GM18502 (cell line): Measurements from ENCODE around the gene COX8C.

Source experiments
- ATAC-seq: cut with Tn5 transposase; IDR thresholded peaks from one replicate; pipeline ENCODE4 v1.9.1; 2021; ENCODE audit warnings: mild to moderate bottlenecking; ENCODE audit not compliant: unreplicated experiment, poor library complexity

COX8C gene, protein sequence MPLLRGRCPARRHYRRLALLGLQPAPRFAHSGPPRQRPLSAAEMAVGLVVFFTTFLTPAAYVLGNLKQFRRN

DNA sequence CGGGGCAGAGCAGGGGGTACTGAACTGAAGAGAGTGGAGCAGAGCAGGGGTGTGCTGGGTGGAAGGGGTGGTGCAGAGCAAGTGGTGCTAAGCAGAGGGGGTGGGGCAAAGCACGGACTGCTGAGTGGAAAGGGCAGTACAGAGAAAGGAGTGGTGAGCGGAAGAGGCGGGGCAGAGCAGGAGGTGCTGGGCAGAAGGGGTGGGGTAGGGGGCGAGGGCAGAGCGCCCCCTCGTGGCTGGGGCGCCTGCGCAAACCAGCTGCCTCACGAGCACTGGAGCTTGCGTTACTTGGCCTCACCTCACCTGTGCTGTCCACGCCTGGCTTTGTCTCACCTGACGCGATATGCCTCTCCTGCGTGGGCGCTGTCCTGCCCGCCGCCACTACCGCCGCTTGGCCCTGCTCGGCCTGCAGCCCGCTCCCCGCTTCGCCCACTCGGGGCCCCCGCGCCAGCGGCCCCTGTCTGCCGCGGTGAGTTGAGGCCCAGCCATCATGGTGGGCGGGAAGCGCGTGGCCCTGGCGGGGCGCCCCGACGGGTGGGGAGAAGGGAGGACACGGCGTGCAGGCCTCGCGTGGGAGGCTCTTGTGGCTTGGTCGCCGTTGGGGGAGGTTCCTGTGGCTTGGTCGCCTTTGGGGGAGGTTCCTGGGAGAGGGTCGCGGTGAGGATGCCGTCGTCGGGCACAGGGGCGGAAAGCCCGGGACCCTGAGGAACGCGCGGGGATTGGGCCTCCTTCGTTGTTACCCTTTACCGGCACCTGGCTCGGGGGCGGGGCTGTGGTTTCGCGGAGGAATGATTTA is at the start of gene COX8C:
Gene COX8C, plus strand, starts transcription at position 257 of the 796 bp plus-strand sequence. Its CDS starts 87 bp downstream, at position 344.
- no peak for ATAC-seq

DNA sequence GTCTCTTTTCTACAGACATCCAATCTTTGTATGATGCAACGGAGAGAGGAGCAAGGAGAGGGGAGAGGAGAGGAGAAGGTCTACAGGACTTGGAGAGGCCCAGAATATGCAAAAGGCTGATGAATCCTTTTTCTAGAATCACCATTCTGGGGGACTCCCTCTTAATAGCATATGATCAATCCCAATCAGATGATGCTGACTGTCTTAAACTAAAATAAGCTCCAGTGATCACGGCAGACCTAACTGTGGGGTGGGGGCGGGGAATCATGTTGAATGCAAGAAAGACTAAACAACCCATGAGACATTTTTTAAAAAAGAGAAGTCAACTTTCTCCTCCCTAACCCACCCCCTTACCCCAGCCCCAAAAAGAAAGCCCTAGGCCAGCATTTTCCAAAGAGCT is 47.6 kb upstream of the COX8C start:
- ATAC-seq = no peak

DNA sequence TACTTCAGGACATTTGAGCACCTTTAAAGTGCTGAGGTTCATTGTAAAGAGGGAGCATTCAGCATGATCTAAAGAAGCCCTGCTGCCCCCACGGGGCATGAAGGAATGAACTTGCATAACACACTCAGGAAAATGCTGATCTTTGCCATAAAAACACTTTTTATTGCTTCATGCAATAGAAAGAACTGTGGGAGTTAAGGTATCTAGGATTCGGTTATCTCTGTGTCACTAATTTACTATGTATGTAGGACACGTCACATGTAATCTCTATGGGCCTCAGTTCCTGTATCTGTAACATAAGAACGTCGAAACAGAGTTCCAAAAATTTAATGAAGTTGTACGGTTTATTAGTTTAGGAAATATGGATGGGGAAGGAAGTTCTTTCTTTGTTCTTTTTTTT is 47.1 kb upstream of the COX8C start:
- ATAC-seq = no peak

DNA sequence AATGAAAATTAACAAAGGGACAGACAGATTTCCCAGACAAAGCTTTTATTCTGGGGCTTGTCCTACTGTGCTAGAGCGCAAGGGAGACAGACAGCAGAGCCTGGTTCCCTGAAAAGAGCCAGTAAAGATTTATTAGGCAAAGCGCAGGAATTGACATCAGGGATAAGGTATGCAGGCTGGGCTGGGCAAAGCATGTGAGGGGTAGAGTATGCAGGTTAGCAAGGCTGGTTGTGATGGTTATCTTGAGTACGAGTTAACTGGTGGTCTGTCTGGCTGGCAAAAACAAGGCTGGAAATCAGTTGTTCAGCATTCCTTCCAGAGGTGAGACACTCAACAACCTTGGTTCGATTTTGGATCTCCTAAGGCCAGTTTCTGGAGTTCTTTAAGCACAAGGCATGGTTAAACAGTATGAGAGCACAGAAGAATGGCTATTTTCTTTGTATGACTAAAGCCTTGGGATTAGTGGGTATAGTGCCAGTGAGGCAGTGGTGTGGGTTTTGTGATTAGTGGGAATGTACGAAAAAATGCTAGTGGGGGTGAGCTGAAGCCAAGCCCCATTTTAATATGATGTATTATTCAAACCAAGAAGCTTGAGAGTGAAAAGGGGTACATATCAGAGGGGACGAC is 45.0 kb upstream of the COX8C start:
- ATAC-seq = no peak

DNA sequence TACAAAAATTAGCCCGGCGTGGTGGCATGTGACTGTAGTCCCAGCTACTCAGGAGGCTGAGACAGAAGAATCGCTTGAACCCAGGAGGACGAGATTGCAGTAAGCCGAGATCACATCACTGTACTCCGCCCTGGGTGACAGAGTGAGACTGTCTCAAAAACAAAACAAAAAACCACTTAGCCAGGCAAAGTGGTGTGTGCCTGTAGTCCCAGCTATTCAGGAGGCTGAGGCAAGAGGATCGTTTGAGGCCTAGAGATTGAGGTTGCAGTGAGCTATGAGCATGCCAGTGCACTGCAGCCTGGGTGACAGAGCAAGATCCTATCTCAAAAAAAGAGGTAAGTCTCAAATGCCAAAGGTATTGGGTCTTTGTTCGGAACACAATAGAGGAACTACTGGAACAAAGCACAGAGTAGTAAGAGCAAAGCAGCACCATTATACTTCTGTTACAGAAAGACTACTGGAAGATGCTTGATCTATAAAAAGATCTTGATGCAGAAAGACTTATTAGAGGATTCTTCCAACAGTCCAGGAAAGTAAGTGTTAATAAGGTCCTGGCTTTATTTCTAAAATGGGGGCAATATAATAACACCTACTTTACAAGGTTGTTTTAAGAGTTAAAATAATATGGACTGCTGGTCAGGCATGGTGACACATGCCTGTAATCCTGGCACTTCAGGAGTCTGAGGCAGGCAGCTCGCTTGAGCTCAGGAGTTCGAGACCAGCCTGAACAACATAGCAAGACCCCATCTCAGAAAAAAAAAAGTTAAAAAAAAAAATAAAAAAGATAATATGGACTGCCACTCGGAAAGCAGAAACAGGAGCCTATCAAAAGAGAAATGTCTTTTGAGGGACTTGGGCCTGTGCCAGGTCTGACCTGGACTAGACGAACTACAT is 44.0 kb upstream of the COX8C start:
- no peak for ATAC-seq

DNA sequence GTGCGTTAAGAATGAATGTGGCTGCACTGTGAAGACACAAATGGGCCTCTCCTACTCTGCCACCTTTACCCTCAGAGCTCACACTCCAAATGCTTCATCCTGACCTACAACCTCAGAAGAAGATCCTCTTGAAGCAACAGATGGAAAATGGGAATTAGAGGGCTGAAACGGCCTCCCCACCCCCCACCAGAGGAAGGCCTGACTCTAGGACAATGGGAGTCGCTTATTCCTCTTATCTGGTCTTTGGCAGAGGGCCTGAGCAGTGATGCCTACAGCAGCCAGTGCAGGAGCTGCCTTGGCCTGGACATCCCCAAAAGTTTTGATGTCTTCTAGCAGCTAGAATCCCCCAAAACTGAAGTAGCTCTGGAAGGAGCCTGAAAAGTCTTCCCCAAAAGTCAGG is 43.3 kb upstream of the COX8C start:
- ATAC-seq = no peak

DNA sequence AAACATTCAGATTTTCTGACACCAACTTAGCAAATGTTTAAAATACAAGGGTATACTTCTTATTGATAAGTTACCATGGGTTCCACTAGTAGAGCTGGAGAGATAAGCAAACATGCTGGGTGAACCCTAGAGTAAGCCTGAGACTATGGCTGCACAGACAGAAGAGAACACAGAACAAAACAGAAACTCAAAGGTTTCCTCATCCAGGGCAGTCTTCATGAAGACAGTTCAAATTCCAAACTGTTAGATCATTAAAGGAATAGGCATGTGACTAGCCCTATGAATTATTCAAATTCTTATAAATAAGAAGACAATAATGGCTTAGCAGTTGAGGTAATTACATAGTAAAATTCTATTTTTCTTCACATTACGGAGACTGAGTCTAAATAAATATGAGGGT is 42.2 kb upstream of the COX8C start:
- ATAC-seq = no peak

DNA sequence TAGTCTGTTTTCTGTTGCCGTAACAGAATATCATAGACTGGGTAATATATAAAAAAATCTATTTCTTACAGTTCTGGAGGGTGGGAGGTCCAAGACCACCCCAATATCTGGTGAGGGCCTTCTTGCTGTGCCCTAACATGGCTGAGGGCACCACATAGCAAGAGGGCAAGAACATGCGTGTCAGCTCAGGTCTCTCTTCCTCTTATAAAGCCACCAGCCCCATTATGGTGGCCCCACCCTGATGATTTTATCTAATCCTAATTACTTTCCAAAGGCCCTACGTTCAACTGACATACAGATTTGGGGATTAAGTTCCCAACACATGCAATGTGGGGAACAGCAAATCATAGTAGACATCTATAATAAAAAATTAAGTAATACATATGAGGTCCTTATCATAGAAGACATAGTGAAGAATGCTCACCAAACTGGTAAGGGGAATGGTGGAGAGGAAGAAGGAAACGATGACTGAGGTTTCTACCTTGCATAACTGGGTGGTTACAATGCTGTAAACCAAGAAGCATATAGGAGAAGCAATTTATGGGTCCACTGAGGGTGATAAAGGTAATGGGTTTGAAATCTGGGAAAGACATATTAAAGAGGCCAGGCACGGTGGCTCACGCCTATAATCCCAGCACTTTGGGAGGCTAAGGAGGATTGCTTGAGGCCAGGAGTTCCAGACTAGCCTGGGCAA is 41.1 kb upstream of the COX8C start:
- ATAC-seq = no peak

DNA sequence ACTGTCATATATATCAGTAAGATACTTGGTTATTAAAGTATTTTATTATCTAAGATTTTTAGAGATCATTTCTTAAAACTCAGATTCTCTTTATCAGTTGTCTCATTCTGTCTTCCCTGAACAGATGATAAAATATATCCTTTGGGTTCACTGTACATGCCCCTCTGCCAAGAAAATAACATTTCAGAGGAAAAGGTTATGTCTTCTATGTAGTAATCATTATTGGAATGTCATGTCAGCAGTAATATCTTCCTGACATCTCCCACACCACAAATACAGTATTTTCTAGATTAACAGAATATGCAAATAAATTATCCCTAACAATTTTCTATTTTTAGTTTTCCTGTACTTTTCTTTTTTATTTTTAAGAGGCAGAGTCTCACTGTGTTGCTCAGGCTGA is 40.2 kb upstream of the COX8C start:
- ATAC-seq = no peak

DNA sequence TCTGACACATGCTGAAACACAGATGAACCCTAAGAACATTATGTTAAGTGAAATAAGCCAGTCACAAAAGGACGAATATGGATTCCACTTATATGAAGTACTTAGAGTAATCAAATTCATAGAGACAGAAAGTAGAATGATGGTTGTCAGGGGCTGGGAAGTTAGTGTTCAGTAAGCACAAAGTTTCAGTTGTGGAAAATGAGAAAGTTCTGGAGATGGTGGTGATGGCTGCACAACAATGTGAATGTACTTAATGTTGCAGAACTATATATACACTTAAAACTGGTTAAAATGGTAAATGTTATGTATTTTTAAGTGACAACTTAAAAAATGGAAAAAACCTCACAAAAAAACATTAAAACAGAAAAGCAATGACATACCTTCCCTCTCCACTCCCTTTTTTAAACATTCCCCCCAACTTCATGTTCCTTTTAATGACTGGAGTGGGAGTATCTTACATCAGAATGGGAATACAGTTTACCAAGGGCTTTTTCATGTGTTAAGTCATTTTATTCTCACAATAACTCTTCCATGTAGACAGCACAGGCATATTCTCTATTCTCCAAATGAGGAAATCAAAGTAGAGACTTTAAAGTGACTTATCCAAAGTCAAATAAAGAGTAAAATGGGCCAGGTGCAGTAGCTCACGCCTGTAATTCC is 38.2 kb upstream of the COX8C start:
- no peak for ATAC-seq

DNA sequence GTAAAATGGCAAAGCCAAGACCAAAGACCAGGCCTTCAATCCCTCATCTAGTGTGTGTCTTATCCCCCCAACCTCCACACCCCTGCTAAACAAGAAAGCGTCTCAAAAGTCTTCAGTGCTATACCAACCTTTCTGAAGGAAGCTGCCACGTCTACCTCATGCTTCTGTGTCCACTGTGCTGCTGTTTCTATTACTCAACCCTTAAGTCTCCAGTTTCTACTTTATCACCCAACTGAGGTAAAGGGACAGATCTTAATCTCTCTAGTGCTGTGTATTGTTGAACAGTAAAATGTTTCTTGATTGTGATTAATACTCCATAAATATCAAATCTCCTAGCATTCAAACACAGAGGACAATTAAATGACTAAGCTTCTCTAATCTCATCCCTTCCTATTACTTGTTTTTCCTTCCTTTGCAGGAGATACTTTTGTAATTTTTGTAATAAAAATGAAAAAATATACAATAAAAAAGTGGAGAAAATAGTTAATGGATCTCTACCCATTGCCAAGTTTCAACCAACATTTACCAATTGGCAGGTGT is 37.5 kb upstream of the COX8C start:
- no peak for ATAC-seq

DNA sequence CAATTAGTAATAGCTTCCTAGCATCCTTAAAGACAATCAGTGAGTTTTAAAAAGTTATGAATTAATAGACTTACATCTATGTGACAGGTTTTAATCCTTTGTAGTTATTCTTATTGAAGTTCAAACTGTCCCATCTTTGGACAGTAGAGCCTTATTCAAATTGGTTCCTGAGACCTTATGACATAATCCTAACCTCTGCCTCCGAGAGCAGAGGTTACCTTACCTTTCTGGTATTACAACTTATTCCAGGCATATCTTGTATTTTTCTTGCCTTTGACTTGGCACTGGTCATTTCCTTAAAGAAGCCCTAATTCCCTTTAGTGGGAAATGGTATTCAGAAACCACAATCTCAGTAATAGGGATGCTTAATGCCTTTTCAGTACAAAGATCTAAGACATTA is 35.9 kb upstream of the COX8C start:
- ATAC-seq = no peak

DNA sequence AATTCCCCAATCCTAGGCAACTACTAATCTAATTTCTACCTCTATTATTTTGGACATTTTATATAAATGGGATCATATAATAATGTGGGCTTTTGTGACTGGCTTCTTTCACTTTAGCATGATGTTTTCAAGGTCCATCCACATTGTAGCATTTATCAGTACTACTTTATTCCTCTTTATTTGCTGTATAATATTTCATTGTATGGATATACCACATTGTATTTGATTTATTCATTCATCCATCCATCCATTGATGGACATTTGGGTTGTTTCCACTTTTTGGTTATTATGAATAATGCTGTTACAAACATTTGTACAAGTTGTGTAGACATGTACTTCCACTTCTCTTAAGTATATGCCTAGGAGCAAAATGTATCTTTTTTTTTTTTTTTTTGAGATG is 31.4 kb upstream of the COX8C start:
- no peak for ATAC-seq

DNA sequence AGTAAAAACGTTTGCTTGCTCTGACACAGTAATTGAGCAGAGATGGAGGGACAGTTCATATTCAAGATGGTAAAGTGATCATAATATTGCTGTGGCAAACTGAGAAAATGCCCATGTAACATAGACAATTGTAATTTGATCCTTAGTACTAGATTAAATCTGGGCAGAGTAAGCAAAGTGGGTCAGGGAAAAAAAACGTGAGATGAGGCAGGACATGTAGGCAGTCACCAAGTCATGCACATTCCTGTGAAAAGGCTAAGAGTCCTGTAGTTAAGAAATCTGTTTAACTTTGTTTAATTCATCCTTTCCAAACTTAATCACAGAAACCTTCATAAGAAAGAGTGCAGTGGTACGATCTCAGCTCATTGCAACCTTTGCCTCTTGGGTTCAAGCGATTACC is 30.3 kb upstream of the COX8C start:
- ATAC-seq = no peak

DNA sequence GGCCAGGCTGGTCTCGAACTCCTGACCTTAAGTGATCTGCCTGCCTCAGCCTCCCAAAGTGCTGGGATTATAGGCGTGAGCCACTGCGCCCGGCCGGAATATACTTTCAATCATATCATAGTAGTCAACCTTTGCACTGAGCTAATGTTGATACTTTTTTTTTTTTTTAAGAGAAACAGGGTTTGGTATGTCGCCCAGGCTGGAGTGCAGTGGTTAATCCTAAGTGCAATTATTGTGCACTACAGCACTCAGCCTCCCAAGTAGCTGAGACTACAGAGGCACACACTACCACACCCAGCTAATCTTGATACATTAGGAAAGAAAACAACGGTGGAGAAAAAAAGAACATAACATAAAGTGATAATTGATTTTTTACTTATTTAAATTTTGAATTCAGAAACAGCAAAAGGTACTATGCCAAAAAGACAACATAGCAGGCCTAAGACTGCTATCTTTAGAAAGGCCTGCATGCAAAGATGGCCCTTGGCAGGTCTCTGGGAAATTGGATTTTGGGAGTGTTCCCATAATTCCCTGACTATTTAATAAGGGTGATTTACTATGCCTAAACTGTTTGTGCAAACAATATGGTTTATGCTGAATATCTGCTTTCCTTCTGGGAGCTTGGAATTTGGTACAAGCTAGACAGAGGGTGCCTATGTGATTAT is 29.6 kb upstream of the COX8C start:
- ATAC-seq = no peak

DNA sequence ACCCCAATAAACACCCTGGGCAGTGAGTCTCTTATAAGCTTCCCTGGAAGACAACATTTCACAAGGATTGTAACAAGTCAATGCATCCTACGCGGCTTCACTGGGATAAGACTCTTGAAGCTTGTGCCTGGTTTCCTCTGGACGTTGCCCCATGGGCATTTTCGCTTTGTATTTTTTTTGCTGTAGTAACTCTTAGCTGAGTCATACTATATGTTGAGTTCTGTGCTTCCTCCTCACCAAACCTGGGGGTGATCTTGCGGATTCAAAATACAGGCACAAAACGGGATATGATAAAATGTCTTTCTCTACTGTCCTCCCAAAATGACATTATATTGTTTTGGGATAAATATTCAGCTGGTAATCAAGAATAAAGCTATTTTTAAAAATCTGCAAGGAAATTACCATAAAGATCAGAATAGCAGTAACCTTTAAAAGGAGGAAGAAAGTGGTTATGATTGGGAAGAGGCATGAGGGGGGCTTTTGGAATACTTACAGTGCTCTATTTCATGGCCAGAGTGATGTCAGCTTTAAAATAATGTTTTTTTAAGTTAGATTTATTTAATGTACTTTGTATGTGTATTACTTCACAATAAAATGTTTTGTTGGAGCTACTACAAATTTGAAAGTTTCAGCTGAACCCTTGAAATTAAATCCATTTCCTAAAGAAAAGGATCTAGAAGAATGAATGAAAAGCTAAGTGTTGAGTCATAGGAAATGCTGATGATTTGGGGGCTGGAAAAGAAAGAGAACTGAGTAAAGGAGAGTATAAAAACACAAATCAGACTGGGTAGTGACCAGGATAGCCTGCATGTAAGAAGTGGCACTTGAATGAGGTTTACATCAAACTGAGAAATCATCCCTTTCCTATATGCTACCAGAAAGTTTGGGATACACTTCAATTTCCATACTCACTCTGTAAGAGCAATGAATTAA is 28.8 kb upstream of the COX8C start:
- no peak for ATAC-seq

DNA sequence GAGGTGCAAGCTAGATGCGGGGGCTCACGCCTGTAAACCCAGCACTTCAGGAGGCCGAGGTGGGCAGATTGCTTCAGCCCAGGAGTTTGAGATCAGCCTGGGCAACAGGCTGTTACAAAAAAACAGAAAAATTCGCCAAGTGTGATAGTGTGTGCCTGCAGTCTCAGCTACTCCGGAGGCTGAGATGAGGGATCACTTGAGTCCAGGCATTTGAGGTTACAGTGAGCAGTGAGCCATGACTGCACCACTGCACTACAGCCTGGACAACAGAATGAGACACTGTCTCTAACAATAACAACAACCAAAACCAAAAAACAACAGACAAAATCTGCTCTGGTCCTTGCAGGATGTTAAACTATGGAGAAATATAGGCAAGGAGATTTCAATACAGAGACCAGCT is 28.1 kb upstream of the COX8C start:
- no peak for ATAC-seq

DNA sequence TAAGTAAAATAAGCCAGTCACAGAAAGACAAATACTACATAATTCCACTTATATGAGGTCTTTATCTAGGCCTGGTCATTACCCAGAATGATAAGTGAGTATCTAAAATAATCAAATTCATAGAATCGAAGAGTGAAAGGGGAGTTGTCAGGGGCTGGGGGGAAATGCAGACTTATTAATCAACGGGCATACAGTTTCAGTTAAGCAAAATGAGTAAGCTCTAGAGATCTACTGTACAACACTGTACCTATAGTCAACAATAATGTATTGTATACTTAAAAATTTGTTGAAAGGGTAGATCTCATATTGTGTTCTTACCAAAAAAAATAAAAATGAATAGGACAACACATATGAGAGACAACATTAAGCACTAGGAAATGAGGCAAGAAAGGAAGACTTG is 27.5 kb upstream of the COX8C start:
- peak; percentile 40 for ATAC-seq
